HG02642 (cell line): ENCODE results near the gene GAL.
"Not testable (repeated sequence)": the region's sequence is repeated elsewhere in the genome, so short reads cannot be mapped to it uniquely, and the experiment has no call there.

Experiments used
- ATAC-seq: cut with Tn5 transposase; IDR thresholded peaks from one replicate; pipeline ENCODE4 v1.9.1; 2021; ENCODE audit warnings: mild to moderate bottlenecking; ENCODE audit not compliant: unreplicated experiment, poor library complexity

GAL gene, protein sequence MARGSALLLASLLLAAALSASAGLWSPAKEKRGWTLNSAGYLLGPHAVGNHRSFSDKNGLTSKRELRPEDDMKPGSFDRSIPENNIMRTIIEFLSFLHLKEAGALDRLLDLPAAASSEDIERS

DNA sequence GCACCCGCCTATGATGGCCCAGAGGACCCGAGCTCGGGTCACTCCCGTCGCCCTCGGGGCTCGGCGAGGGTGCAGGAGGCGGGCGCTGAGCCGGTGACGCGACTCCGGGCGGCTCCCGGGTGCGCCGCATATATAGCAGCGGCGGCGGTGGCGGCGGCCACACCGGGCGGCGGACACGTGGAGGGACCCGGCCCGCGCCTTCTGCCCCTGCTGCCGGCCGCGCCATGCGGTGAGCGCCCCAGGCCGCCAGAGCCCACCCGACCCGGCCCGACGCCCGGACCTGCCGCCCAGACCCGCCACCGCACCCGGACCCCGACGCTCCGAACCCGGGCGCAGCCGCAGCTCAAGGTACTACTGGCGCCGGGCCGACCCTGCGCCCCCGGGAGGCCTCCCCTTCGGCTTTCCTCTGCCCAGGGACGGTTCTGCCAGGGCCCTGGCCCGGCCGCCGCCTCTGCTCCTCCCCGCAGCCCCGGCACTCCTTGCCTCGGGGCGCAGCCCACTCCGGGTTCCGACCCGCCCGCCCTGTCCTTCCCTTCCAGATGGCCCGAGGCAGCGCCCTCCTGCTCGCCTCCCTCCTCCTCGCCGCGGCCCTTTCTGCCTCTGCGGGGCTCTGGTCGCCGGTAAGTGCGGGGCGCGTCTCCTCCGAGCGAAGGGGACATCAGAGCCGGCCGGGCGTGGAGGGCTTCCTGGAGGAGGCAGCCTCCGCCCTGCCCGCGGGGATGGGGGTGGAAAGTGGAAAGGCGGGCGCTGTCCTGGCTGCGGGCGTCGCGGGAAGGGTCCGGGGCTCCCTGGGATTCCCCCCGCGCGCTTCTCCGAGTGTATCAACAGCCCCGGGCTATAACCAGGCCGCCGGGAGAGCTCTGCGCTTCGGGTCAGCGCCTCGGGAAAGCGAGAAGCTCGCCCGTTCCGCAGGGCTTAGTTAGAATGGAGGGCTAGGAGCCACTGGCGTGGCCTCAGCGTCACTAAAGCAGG, at the start of gene GAL:
Gene GAL, plus strand, starts transcription at position 160 of the 972 bp plus-strand sequence. Its CDS starts 380 bp downstream, at position 540.
- no peak for ATAC-seq

DNA sequence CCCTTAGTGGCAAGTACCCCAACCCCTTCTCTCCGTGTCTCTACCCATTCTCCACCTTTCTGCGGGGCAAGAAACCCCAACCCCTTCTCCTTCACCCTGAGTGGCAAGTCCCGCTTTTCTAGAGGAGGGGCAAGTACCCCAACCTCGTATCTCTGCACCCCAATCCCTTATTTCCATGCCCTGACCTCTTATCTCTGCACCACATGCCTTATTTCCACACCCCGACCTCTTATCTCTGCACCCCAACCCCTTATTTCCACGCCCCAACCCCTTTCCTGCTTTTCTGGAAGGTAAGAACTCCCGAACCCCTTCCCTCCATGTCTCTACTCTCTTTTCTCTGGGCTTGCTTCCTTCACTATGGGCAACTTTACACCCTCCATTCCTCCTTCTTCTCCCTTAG, 49.7 kb upstream of the GAL start:
- not testable (repeated sequence) for ATAC-seq

- not testable (repeated sequence) for ATAC-seq
These were observed 49.2 kb upstream of the GAL start for GRCh38 chr11:68635172-68635571.

- ATAC-seq, result not testable (repeated sequence)
These were observed 48.5 kb upstream of the GAL start for GRCh38 chr11:68635883-68636282.

- not testable (repeated sequence) for ATAC-seq
These were observed 45.0 kb upstream of the GAL start for GRCh38 chr11:68639322-68639721.

GRCh38 chr11:68641880-68642279, 42.5 kb upstream of the GAL start:
- no peak for ATAC-seq

DNA sequence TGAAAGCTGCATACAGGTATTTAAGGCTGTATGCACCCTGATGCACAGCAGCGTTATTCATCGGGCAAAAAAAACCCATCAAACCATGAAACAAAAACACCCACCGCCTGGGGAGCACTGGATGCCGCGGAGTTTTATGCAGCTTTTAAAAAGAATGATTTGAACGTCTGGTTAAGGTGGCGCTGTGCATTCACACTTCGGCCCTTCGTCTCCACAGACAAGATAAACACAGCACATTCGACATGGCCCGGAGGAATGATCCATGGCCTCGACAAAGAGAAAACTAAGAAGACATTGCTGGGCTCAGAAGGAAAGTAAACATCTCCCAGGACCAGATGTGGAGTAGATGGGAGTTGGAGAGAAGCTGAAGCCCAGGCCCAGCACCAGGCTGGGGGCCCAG, 40.8 kb upstream of the GAL start:
- no peak for ATAC-seq

GRCh38 chr11:68646832-68647231, 37.5 kb upstream of the GAL start:
- ATAC-seq, result no peak

GRCh38 chr11:68649851-68650555, 34.3 kb upstream of the GAL start:
- no peak for ATAC-seq

DNA sequence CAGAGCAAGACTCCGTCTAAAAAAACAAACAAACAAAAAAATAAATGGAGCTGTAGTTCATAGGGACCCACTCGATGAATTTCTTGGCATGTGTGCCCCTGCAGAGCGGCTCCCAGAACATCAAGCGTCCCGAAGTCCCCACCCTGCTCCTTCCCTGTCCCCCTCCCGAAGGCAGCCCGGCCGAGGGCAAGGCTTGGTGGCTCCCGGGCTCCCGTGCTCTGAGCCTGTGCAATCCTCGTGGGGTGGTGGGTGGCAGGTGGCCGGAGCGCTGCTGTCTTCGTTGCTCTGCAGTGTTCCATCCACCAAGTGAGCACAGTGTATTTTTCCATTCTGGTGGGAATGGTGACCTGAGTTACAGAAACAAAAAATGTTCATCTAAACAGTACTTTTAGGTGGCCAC, 33.5 kb upstream of the GAL start:
- no peak for ATAC-seq

- ATAC-seq, result no peak
These were observed 32.9 kb upstream of the GAL start for GRCh38 chr11:68651208-68651984.

DNA sequence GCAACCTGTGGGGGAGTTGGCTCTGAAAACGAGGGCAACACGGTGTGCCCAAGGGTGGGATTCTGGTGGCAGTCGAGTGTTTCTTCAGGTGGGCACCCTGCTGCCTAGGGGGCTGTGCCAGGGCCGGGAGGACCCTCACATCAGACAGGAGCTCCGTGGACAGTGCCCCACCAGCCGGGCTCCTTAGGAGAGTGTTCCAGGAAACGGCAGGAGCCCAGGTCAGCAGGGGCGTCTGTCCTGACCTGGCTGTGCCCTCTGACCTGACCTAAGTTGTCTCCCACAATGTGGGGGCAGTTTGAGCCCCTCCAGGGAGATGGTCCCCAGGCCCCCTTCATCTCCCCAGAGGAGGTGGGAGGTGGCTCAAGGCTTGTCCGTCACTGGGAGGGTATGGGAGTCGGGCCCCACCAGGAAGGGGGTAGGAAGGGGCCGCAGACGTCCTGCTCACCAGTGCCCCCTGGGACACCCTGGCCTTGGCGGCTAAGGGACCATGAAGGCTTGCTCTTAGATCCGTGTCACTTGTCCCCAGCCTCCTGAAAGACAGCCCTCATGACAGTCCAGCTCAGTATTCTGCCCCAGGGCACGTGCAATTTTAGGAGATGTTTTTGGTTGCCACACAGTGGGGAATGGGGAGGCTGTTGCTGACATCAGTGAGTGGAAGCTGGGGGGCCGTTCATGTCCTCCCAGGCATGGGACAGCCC, 32.2 kb upstream of the GAL start:
- ATAC-seq, result no peak

DNA sequence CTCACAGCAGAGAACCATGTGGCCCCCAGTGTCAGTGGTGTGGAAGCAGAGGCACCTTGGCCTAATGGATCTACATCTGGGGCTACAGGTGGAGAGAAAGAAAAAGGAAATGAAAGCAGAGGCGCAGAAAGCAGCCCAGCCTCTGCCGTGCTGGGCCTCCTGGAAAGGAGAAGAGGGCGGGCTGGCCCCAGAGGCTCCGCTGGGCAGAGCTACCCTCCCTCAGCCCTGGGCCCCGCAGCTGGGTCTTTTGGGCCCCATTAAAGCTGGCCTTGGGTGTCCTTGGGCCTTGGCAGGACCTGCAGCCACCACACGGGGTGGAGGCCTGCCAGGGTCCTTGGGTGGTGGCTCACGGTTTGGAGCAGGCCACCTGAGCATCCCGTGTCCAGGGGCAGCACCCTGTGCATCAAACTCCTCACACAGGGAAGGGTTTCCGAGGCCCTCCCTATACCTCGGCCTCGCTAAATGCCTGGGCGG, 31.6 kb upstream of the GAL start:
- ATAC-seq, result no peak

DNA sequence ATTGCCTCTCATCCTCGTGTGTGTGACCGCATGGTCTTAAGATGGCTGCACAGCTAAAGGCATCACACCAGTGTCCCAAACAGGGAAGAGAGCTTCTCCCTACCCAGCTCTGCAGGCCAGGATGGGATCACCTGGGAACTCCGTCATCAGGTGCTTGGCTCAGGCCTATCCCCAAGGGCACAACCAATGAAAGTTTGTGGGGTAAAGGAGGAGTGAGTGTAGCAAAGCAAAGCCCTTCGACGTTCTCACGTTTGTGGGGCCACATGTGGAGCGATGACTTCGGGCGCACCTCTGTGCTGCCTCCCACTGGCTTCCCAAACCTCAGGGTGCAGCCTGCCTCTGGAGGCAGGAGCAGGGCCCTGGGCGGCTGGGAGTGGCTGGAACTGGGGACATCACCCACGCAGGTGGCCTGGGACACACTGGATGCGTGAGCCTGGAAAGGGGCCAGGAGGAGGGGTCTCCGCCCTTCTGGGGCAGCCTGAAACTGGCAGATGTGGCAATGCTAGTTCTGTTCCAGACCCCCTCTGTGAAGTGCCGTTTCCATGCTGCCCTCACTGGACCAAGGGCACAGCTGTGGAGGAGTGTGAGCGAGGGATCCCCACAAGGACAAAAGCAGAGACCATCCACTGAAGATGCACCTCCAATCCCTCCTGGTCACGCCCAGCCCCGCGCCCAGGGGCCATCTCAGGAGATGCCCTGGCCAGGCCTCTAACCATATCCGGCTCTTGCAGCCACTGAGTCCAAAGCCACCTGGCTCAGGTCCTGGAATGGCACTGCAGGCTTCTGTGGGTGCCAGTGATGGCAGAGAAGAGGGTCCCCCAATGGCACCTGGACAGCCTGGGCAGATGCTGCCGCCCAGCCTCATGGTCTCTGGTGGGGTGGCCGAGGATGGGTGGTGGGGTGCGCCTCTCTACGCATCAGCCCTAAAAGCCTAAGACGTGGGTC, 30.6 kb upstream of the GAL start:
- no peak for ATAC-seq

DNA sequence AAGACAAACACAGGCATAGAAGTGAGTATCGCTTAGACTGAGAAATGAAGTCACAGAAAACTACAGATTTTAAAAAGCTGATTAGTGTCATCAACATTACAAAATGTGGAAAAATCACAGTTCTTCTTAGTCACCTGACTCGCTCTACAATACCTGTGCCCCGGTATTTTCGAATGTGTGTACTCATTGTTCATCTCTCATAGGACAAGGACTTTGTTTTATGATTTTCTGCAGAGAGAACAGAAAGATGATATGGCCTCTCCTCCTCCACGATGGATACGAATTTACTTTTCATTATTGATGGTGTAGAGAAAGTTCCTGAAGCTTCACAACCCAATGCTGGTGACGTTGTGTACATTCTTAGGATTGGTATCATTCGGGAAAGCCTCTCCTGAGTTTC, 29.4 kb upstream of the GAL start:
- ATAC-seq, result no peak

DNA sequence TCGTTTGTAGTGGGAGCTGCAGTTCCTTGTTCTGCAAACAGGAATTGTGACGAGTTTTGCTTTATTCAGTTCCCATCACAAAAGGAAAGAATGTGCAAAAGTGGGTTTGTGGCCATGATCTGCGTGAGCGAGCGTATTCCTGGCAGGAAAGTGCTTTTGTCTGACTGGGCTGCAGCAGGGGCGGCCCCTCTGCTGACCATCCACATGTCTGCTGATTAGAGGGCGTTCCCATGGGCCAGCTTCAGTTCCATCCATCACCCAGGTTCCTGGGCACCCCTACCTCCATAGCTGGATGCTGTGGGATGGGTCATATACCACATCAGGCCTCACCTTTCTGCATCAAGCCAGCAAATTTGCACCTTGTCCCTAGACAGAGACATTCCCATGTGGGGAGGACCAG, 28.9 kb upstream of the GAL start:
- ATAC-seq, result no peak

- ATAC-seq, result no peak
These were observed 28.5 kb upstream of the GAL start for GRCh38 chr11:68655806-68656205.

GRCh38 chr11:68657021-68657780, 27.1 kb upstream of the GAL start:
- ATAC-seq, result no peak
